PC-3 (cell line): ENCODE data around the gene ALPG. TPM values are rescaled to one million over a fixed set of nuclear protein-coding genes. Genes with fewer than 3 reads are reported as not detected.

Experiments
- ATAC-seq: fragments of 200-7000 bp; cut with Tn5 transposase; 2 replicates; pipeline ENCODE4 v1.9.1; 2020; ENCODE audit warnings: mild to moderate bottlenecking, moderate library complexity
- BruUV-seq: library from RNA; stranded (reverse); fragments of 400-500 nt; replicated peaks from 2 replicates; lab custom pipeline; 2021; lab: Mats Ljungman, UMichigan
- CTCF ChIA-PET: fragments of 300-600 bp; sonication (Branson Sonifier 250); formaldehyde crosslinking; loops from one replicate; lab custom pipeline; 2022; ENCODE audit warnings: antibody characterized with exemption; lab: Charles Lee
- POLR2A ChIA-PET: fragments of 300-600 bp; sonication (Branson Sonifier 250); formaldehyde crosslinking; loops from one replicate; lab custom pipeline; 2022; ENCODE audit warnings: antibody characterized with exemption; ENCODE audit not compliant: unreplicated experiment; lab: Charles Lee
- DNase-seq: peaks from one replicate; pipeline ENCODE4 v3.0.0-alpha.2; 2015
- H2AFZ ChIP-seq: fragments of 300-600 bp; sonication (generic); 2 replicates; pipeline ENCODE4 v1.6.0; 2016; ENCODE audit warnings: antibody characterized with exemption, low read length
- H3F3A ChIP-seq: fragments of 300-600 bp; sonication (generic); one replicate; pipeline ENCODE4 v1.6.0; 2017; ENCODE audit warnings: antibody characterized with exemption, low read length, control low read depth, mild to moderate bottlenecking; ENCODE audit not compliant: unreplicated experiment
- H3K27ac ChIP-seq: fragments of 300-600 bp; sonication (generic); 2 replicates; pipeline ENCODE4 v1.5.1; 2016; ENCODE audit warnings: mild to moderate bottlenecking, low read length
- H3K27me3 ChIP-seq: fragments of 300-600 bp; sonication (generic); 2 replicates; pipeline ENCODE4 v1.6.1; 2016; ENCODE audit warnings: low read length, mixed read lengths
- H3K36me3 ChIP-seq: fragments of 300-600 bp; sonication (generic); 2 replicates; pipeline ENCODE4 v1.6.1; 2016; ENCODE audit warnings: low read depth, mixed run types, low read length, mixed read lengths
- H3K4me1 ChIP-seq: fragments of 300-600 bp; sonication (generic); 2 replicates; pipeline ENCODE4 v1.5.1; 2016; ENCODE audit warnings: low read length; ENCODE audit not compliant: insufficient read depth
- H3K4me2 ChIP-seq: fragments of 300-600 bp; sonication (generic); 2 replicates; pipeline ENCODE4 v1.6.0; 2016; ENCODE audit warnings: low read length
- H3K4me3 ChIP-seq: fragments of 300-600 bp; sonication (generic); 2 replicates; pipeline ENCODE4 v1.5.1; 2016; ENCODE audit warnings: mild to moderate bottlenecking, low read length, mixed read lengths
- H3K79me2 ChIP-seq: fragments of 300-600 bp; sonication (generic); 2 replicates; pipeline ENCODE4 v1.6.1; 2017; ENCODE audit warnings: low read length, mixed read lengths
- H3K9ac ChIP-seq: fragments of 300-600 bp; sonication (generic); 2 replicates; pipeline ENCODE4 v1.6.0; 2016; ENCODE audit warnings: mild to moderate bottlenecking, low read length
- H3K9me2 ChIP-seq: fragments of 300-600 bp; sonication (generic); replicated peaks from 2 replicates; pipeline ENCODE4 v1.6.1; 2016; ENCODE audit warnings: mixed run types, low read length, mixed read lengths
- H3K9me3 ChIP-seq: fragments of 300-600 bp; sonication (generic); 2 replicates; pipeline ENCODE4 v1.6.1; 2016; ENCODE audit warnings: low read length, mixed read lengths
- H4K20me1 ChIP-seq: fragments of 300-600 bp; sonication (generic); 2 replicates; pipeline ENCODE4 v1.6.1; 2016; ENCODE audit warnings: low read length, mixed read lengths
- CTCF ChIP-seq: fragments of 300-600 bp; sonication (generic); conservative IDR thresholded peaks from 2 replicates; pipeline ENCODE4 v1.5.1; 2017; ENCODE audit warnings: antibody characterized with exemption, low read depth, mild to moderate bottlenecking, low read length
- EZH2 ChIP-seq: fragments of 300-600 bp; sonication (generic); IDR thresholded peaks from one replicate; pipeline ENCODE4 v1.6.1; 2017; ENCODE audit warnings: antibody characterized with exemption, mild to moderate bottlenecking, low read length; ENCODE audit not compliant: unreplicated experiment
- EZH2phosphoT487 ChIP-seq: fragments of 300-600 bp; sonication (generic); IDR thresholded peaks from 2 replicates; pipeline ENCODE4 v1.6.1; 2018; ENCODE audit warnings: mild to moderate bottlenecking, antibody characterized with exemption, low read length, borderline replicate concordance
- intact Hi-C: fragments of 100-400 bp; cut with micrococcal nuclease; formaldehyde crosslinking; loops from 2 replicates; pipeline ENCODE4 v1.9.0; 2023
- total RNA-seq: library from RNA; depleted of rRNA; stranded (reverse); fragments of >200 nt; gene quantifications from 2 replicates; pipeline ENCODE4 v1.2.3, GENCODE V29; 2014

The ALPG gene
- total RNA-seq, 1 experiment from 2014 or later, result 0.18 TPM

- H2AFZ ChIP-seq, result no peak overlapping the region
- no peaks in the 10 kb centered on the region for H3F3A ChIP-seq
- ChIA-PET CTCF (no interaction called here), POLR2A (no interaction called here)
- H3K4me1 ChIP-seq, result no peaks in the 10 kb centered on the region
- ATAC-seq (no peak), DNase-seq (no peak)
- intact Hi-C loops, result no loop called here
- no peaks in the 10 kb centered on the region for H3K9me3 ChIP-seq
- H3K79me2 ChIP-seq, result no peaks in the 10 kb centered on the region
- H3K27ac ChIP-seq, result no peak overlapping the region
- no peak overlapping the region for H3K4me2 ChIP-seq
- H3K4me3 ChIP-seq, result no peak overlapping the region
- no TSS peak for BruUV-seq
- no peaks in the 10 kb centered on the region for H3K9me2 ChIP-seq
- no peaks in the 10 kb centered on the region for H3K27me3 ChIP-seq
- TF ChIP-seq EZH2phosphoT487 (no peak), CTCF (no peak), EZH2 (no peak)
- H3K36me3 ChIP-seq, result no peaks in the 10 kb centered on the region
- no peaks in the 10 kb centered on the region for H4K20me1 ChIP-seq
- no peak overlapping the region for H3K9ac ChIP-seq
These were observed 5.4 kb downstream of the ALPG start for GRCh38 chr2:232411901-232412629.

DNA sequence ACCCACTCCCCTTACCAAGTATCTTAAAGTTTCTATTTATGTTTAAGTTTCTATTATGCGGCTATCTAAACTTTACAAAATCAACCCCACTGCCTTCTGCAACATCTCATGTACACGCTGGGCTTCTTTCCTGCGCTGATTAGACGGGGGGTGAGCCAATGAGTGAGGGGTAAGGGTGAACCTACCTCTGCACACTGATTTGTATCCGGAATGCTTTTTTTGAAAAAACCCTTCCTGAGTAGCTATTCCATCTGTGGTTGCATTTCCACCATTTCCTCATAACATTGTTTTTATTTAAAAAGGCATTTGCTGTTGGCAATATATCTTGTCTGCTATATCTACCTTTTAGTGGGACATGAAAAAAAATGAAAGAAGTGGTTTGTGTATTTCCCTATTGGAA, 6.3 kb downstream of the ALPG start:
- no peaks in the 10 kb centered on the region for H4K20me1 ChIP-seq
- no peak for DNase-seq
- H3K4me2 ChIP-seq, result no peak overlapping the region
- no peak overlapping the region for H2AFZ ChIP-seq
- BruUV-seq, result no TSS peak
- no peak for TF ChIP-seq EZH2phosphoT487
- TF ChIP-seq EZH2, result no peak
- H3K36me3 ChIP-seq, result no peaks in the 10 kb centered on the region
- CTCF ChIA-PET, result no interaction called here
- no peaks in the 10 kb centered on the region for H3K27me3 ChIP-seq
- intact Hi-C loops, result no loop called here
- no peaks in the 10 kb centered on the region for H3F3A ChIP-seq
- POLR2A ChIA-PET, result no interaction called here
- H3K9me2 ChIP-seq, result no peaks in the 10 kb centered on the region
- no peaks in the 10 kb centered on the region for H3K79me2 ChIP-seq
- no peaks in the 10 kb centered on the region for H3K9me3 ChIP-seq
- no peaks in the 10 kb centered on the region for H3K4me1 ChIP-seq
- H3K9ac ChIP-seq, result no peak overlapping the region
- no peak overlapping the region for H3K27ac ChIP-seq
- no peak overlapping the region for H3K4me3 ChIP-seq
- ATAC-seq, result no peak

GRCh38 chr2:232415138-232415690, 8.6 kb downstream of the ALPG start:
- no peak overlapping the region for H3K4me3 ChIP-seq
- no peak overlapping the region for H3K27ac ChIP-seq
- no peaks in the 10 kb centered on the region for H4K20me1 ChIP-seq
- H3K27me3 ChIP-seq, result peaks cover 20% of the 10 kb centered on the region
- H3K4me1 ChIP-seq, result no peaks in the 10 kb centered on the region
- DNase-seq (no peak), ATAC-seq (no peak)
- TF ChIP-seq CTCF (no peak), EZH2phosphoT487 (no peak), EZH2 (no peak)
- H3F3A ChIP-seq, result no peaks in the 10 kb centered on the region
- CTCF ChIA-PET, result no interaction called here
- no peaks in the 10 kb centered on the region for H3K36me3 ChIP-seq
- intact Hi-C loops, result no loop called here
- no peak overlapping the region for H2AFZ ChIP-seq
- H3K79me2 ChIP-seq, result no peaks in the 10 kb centered on the region
- H3K9me3 ChIP-seq, result no peaks in the 10 kb centered on the region
- H3K9ac ChIP-seq, result no peak overlapping the region
- H3K4me2 ChIP-seq, result no peak overlapping the region
- H3K9me2 ChIP-seq, result no peaks in the 10 kb centered on the region
- POLR2A ChIA-PET, result no interaction called here
- no TSS peak for BruUV-seq
